Transverse colon (tissue), 4 donors: ENCODE results near the gene KIF5A. TPM values are rescaled to one million over a fixed set of nuclear protein-coding genes. Genes with fewer than 3 reads are reported as not detected.

Experiments
- DNase-seq: peaks from one replicate; pipeline ENCODE4 v3.0.0-alpha.2; 2019
- H3K27ac ChIP-seq, 4 donors: fragments of 200-600 bp; sonication (generic); 2 replicates each; pipeline ENCODE4 v1.5.1; 2016 to 2018; ENCODE audit warnings: inconsistent platforms in 4 of 4
- H3K27me3 ChIP-seq: fragments of 200-600 bp; sonication (generic); 2 replicates; pipeline ENCODE4 v1.5.1; 2017; ENCODE audit warnings: inconsistent platforms
- H3K36me3 ChIP-seq, 4 donors: fragments of 200-600 bp; sonication (generic); 2 replicates each; pipeline ENCODE4 v1.5.1; 2017 to 2019; ENCODE audit warnings: inconsistent platforms in 4 of 4
- H3K4me1 ChIP-seq, 4 donors: fragments of 200-600 bp; sonication (generic); 2 replicates each; pipeline ENCODE4 v1.5.1; 2017 to 2020; ENCODE audit warnings: inconsistent platforms in 4 of 4
- H3K4me3 ChIP-seq, 4 donors: fragments of 200-600 bp; sonication (generic); 1 replicate in 1 of 4; 2 replicates in 3 of 4; pipeline versions ENCODE4 v1.5.1 to v1.6.1; 2017 to 2019; ENCODE audit warnings: inconsistent platforms in 4 of 4
- H3K9me3 ChIP-seq, 2 donors: fragments of 200-600 bp; sonication (generic); 2 replicates each; pipeline ENCODE4 v1.5.1; 2017 to 2019; ENCODE audit warnings: inconsistent platforms in 2 of 2
- EP300 ChIP-seq: sonication (generic); formaldehyde crosslinking; IDR thresholded peaks from one replicate; pipeline ENCODE4 v1.6.1; 2017; ENCODE audit warnings: antibody characterized with exemption, low read depth
- POLR2A ChIP-seq: fragments of 450-650 bp; IDR thresholded peaks from one replicate; pipeline ENCODE4 v1.6.1; 2016; ENCODE audit warnings: antibody characterized with exemption, mild to moderate bottlenecking, moderate library complexity
- POLR2AphosphoS5 ChIP-seq, 3 donors: sonication (generic); formaldehyde crosslinking; IDR thresholded peaks; one replicate each; pipeline ENCODE4 v1.6.1; 2016; ENCODE audit warnings: antibody characterized with exemption in 3 of 3
- WGBS, 2 donors: methylation state at CpG; one replicate each; pipeline ENCODE4 v1.1.5; 2018; ENCODE audit warnings: low coverage in 1 of 2; 5-methylcytosine and 5-hydroxymethylcytosine counted together
- in situ Hi-C, 4 donors: fragments of 200-750 bp; cut with MboI; loops; one replicate each; pipeline versions ENCODE4 v1.15.0 to v1.15.1; 2017; ENCODE audit warnings: low sequenced_read_pairs in 3 of 4, low pct_ligation_motif_present in 1 of 4, low pct_unique_long_range_greater_than_20kb in 1 of 4
- intact Hi-C: fragments of 100-400 bp; cut with DNase I; formaldehyde crosslinking; loops from one replicate; pipeline ENCODE4 v1.15.1; 2023; ENCODE audit warnings: low total_unique reads
- small RNA-seq, 4 donors: library from RNA; depleted of rRNA; stranded (forward); fragments of <200 nt; gene quantifications; one replicate each; pipeline ENCODE3, GENCODE V24; 2016
- total RNA-seq, 4 donors: library from RNA; depleted of rRNA; stranded (reverse); fragments of >200 nt; gene quantifications; one replicate each; pipeline ENCODE4 v1.1.0, GENCODE V29; 2016
- TF ChIP-seq, protein P1 (sequence below), 5 experiments: fragments of 200-600 bp in 3 of 5; fragments of 450-650 bp in 2 of 5; sonication (generic) in 3 of 5; IDR thresholded peaks; 1 replicate in 2 of 5; 2 replicates in 3 of 5; pipeline ENCODE4 v1.5.1; 2016 to 2017; ENCODE audit warnings: antibody characterized with exemption in 5 of 5, inconsistent platforms in 3 of 5, mild to moderate bottlenecking in 2 of 5, moderate library complexity in 1 of 5

The KIF5A gene
- total RNA-seq, 4 donors from 2014 or later = 1.3 to 6.2 (median 1.6) TPM

DNA sequence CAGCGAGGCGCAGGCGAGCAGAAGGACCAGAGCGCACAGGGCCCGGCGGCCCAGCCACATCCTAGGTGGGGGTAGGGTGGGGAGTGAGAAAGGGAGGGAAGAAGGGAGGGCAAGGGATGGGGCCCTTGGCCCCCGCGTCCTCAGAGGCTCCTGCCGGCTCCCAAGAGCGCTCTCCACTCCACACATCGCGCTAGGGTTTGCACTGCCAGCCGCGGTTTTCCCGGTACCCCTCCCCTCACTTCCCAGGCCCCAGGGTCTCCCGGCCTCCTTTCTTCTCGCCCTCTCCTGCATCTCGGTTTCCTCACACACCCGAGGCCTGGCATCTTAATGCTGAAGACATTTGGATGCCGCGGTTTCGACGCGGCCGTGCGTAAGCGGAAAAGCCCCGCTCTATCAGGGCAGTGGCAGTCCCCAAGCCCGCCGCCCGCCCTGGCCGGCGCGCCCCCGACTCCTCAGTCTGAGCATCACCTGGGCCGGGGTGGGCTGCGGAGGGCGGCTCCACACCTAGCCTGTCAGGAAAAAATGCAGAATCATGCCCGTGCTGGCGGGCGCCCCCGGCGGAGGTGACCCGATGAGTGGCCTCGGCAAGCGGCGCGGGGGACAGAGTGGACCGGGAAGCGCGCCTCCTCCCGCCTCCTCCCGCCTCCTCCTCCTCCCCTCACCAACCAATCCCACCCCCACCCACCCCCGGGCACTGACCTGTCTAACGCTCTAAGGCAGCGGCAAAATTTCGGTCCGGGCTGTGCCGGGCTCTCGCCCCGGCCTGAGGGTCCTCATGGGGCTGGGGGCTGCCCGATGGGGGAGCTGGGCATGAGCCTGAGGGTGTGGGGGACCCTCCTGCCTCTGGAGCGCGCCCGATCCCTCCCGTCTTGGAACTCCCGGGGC, 82.5 kb downstream of the KIF5A start:
- Histone ChIP-seq H3K27me3 (peaks cover 91% of the 10 kb centered on the region), H3K4me1 (peaks cover 10 to 26% (median 16%) of the 10 kb centered on the region in 4 donors), H3K27ac (no peak overlapping the region), H3K36me3 (no peaks in the 10 kb centered on the region), H3K4me3 (peak overlapping the region; percentile 9 to 62 (median 46)), H3K9me3 (no peaks in the 10 kb centered on the region)
- in situ Hi-C loops = no loop called here
- intact Hi-C loops = no loop called here
- WGBS, 2 donors = 4% methylated on average over 54 of the region's 67 CpGs; no CpG with 5 or more reads in 1 of the 2 donors
- TF ChIP-seq POLR2AphosphoS5 (IDR thresholded peaks at IDR 0.05) = no peak
- TF ChIP-seq POLR2A = no peak
- no peak for TF ChIP-seq EP300
- TF ChIP-seq, protein P1, sequence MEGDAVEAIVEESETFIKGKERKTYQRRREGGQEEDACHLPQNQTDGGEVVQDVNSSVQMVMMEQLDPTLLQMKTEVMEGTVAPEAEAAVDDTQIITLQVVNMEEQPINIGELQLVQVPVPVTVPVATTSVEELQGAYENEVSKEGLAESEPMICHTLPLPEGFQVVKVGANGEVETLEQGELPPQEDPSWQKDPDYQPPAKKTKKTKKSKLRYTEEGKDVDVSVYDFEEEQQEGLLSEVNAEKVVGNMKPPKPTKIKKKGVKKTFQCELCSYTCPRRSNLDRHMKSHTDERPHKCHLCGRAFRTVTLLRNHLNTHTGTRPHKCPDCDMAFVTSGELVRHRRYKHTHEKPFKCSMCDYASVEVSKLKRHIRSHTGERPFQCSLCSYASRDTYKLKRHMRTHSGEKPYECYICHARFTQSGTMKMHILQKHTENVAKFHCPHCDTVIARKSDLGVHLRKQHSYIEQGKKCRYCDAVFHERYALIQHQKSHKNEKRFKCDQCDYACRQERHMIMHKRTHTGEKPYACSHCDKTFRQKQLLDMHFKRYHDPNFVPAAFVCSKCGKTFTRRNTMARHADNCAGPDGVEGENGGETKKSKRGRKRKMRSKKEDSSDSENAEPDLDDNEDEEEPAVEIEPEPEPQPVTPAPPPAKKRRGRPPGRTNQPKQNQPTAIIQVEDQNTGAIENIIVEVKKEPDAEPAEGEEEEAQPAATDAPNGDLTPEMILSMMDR (IDR thresholded peaks at IDR 0.05) = no peak
- DNase-seq = no peak

DNA sequence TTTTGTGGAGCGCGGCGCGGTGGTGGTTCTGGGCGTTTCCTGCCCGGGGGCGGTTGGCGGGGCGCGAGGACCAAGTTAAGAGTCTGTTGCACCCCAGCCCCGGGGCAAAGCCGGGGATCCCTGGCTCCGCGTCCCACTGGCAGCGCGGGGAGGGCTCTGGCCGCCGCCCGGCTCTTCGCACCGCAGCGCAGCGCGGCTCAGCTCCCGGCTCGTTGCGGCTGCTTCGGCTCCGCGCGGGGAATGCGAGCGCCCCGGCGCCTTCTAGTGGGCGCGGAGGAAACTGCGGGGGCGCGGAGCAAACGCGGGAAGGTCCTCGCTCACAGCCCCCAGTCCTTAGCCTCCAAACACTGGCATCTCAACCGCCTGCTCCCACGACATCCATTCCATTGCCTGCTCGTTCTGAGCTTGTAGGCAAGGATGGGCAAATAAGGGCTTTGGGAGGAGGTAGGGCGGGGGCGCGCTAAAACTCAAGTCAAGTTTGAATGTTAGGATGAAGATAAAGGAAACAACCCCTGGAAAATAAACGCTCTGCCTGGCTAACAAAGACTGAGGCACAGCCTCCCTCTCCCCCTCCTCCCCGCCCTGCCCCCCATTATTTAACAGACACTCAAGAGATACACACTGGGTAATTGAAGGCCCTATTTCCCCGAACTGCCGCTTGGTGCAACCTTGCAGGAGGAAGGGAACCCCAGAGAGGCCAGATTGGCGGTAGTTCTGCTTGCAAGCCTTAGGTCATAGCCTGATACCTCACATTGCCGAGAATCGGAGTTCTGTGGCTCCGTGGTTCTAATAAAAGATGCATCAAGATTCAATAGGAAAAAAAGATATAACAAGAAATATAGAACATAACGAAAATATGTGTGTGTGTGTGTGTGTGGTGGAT, 83.4 kb downstream of the KIF5A start, which contains the start of gene B4GALNT1:
Gene B4GALNT1 (minus strand): TSS at position 244 of the 883 bp plus-strand sequence. CDS start 1,069 bp downstream, outside the sequence.
- peak within 1 kb of the TSS; percentile 9 to 62 (median 46) for H3K4me3 ChIP-seq

More for the DNA sequence above, 83.4 kb downstream of the KIF5A start, which contains the start of gene B4GALNT1:
- intact Hi-C loops (no loop called here), in situ Hi-C loops (no loop called here)
- peaks cover 10 to 20% (median 16%) of the 10 kb centered on the region in 4 donors for H3K4me1 ChIP-seq
- H3K27me3 ChIP-seq = peaks cover 88% of the 10 kb centered on the region
- TF ChIP-seq EP300 (no peak), POLR2AphosphoS5 (IDR thresholded peaks at IDR 0.05) (peak in 1 of 3 donors; percentile 9), POLR2A (no peak)
- TF ChIP-seq, protein P1 (IDR thresholded peaks at IDR 0.05) = peak; percentile 75 to 96 (median 92)
- DNase-seq = peak; percentile 56
- no peaks in the 10 kb centered on the region for H3K9me3 ChIP-seq
- no peaks in the 10 kb centered on the region for H3K36me3 ChIP-seq
- WGBS, 2 donors = 3 to 11% methylated on average over 5 to 31 of the region's 58 CpGs
- H3K27ac ChIP-seq = no peak within 1 kb of the TSS

Small RNA genes lying within 50 kb of the gene (small RNA-seq; reads per million reads assigned to genes)
- gene MIR616 = 0 to 0.18 (median 0.07) reads per million in 4 donors

Other genes starting within 250 kb of the KIF5A start
- gene R3HDM2, start 119.0 kb upstream of the KIF5A start, total RNA-seq = 10 to 100 TPM; 26.3 to 56.9 (median 33.3) TPM
- not detected for gene INHBC, start 115.3 kb upstream of the KIF5A start, total RNA-seq
- not detected for gene INHBE, start 94.7 kb upstream of the KIF5A start, total RNA-seq
- gene GLI1, start 90.3 kb upstream of the KIF5A start, total RNA-seq = 1 to 10 TPM in 1 of 4 donors, under 1 TPM in 2, not detected in 1; 0.41 to 1.2 (median 0.79) TPM
- gene ARHGAP9, start 70.2 kb upstream of the KIF5A start, total RNA-seq = 10 to 100 TPM in 3 of 4 donors, not detected in 1; 11.7 to 87.2 (median 27.3) TPM
- 100 to 1,000 TPM in 2 of 4 donors, 10 to 100 TPM in 2; 39.0 to 184 (median 103) TPM for gene MARS1, start 62.0 kb upstream of the KIF5A start, total RNA-seq
- 100 to 1,000 TPM in 2 of 4 donors, 10 to 100 TPM in 2; 27.6 to 338 (median 67.6) TPM for gene DDIT3, start 29.5 kb upstream of the KIF5A start, total RNA-seq
- gene MBD6, start 27.2 kb upstream of the KIF5A start, total RNA-seq = 100 to 1,000 TPM in 1 of 4 donors, 10 to 100 TPM in 3; 36.6 to 155 (median 51.0) TPM
- 100 to 1,000 TPM; 154 to 344 (median 175) TPM for gene DCTN2, start 2.9 kb upstream of the KIF5A start, total RNA-seq
- 100 to 1,000 TPM in 1 of 4 donors, 10 to 100 TPM in 3; 38.4 to 308 (median 45.8) TPM for gene PIP4K2C, start 41.1 kb downstream of the KIF5A start, total RNA-seq
- gene DTX3, start 54.8 kb downstream of the KIF5A start, total RNA-seq = 10 to 100 TPM in 1 of 4 donors, 1 to 10 TPM in 3; 8.0 to 10.9 (median 9.6) TPM
- gene ARHGEF25, start 61.4 kb downstream of the KIF5A start, total RNA-seq = 10 to 100 TPM in 3 of 4 donors, 1 to 10 TPM in 1; 6.6 to 35.9 (median 15.3) TPM
- gene B4GALNT1, start 83.2 kb downstream of the KIF5A start, total RNA-seq = 1 to 10 TPM in 2 of 4 donors, under 1 TPM in 1, not detected in 1; 0.68 to 6.4 (median 2.1) TPM
- gene OS9, start 144.1 kb downstream of the KIF5A start, total RNA-seq = 100 to 1,000 TPM; 187 to 362 (median 249) TPM
- gene AGAP2, start 188.7 kb downstream of the KIF5A start, total RNA-seq = 100 to 1,000 TPM in 1 of 4 donors, 1 to 10 TPM in 3; 1.2 to 125 (median 5.6) TPM
- 10 to 100 TPM; 20.6 to 73.3 (median 42.8) TPM for gene TSPAN31, start 195.0 kb downstream of the KIF5A start, total RNA-seq
- 100 to 1,000 TPM in 1 of 4 donors, 10 to 100 TPM in 3; 20.9 to 194 (median 47.8) TPM for gene CDK4, start 202.3 kb downstream of the KIF5A start, total RNA-seq
- 10 to 100 TPM in 2 of 4 donors, 1 to 10 TPM in 2; 1.5 to 24.1 (median 9.5) TPM for gene MARCHF9, start 205.1 kb downstream of the KIF5A start, total RNA-seq
- gene CYP27B1, start 217.0 kb downstream of the KIF5A start, total RNA-seq = 1 to 10 TPM in 2 of 4 donors, under 1 TPM in 1, not detected in 1; 0.40 to 2.5 (median 2.3) TPM
- 1 to 10 TPM; 4.1 to 7.1 (median 4.5) TPM for gene METTL1, start 222.1 kb downstream of the KIF5A start, total RNA-seq
- 1 to 10 TPM; 1.9 to 6.7 (median 4.3) TPM for gene EEF1AKMT3, start 222.6 kb downstream of the KIF5A start, total RNA-seq
- 10 to 100 TPM in 3 of 4 donors, 1 to 10 TPM in 1; 1.4 to 23.2 (median 18.9) TPM for gene TSFM, start 232.7 kb downstream of the KIF5A start, total RNA-seq